ENCODE results near the gene MED20.

Gene MED20

DNA sequence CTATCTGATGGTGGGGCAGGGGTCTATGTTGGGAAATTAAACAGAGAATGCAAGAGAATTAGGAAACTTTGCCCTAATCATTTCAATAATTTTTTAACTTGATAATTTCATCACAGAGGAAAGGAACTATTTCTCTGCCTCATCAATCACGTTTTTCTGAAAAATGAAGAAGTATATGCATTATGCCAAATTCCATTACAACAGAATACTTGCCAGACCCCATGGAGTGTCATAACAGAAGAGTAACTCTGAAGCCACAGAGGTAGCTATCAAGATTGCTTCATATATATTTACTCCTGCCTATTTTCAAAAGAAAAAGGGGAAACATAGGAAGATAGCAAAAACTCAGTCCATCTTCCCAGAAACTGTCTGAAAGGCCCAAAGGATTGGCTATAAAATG is 20.1 kb downstream of the MED20 start:
- no peak for DNase-seq

DNA sequence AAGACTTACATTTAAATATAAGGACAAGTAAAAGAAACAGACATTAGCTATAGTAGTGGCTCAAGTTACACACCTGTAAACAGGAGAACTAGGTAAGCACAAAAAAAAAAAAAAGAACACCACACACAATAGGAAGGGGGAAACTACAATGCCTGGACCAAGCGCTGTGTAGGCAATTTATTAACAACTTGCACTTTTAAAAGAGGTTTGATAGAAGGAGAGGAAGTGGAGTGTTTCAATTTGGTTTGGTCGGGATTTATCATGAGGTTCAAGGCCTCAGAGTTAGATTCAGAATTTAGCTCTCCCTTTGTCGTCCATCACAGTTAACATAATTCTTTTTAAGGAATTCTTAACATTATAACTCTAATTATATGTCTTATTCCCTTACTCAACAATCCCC is 24.7 kb downstream of the MED20 start:
- no peak for DNase-seq

DNA sequence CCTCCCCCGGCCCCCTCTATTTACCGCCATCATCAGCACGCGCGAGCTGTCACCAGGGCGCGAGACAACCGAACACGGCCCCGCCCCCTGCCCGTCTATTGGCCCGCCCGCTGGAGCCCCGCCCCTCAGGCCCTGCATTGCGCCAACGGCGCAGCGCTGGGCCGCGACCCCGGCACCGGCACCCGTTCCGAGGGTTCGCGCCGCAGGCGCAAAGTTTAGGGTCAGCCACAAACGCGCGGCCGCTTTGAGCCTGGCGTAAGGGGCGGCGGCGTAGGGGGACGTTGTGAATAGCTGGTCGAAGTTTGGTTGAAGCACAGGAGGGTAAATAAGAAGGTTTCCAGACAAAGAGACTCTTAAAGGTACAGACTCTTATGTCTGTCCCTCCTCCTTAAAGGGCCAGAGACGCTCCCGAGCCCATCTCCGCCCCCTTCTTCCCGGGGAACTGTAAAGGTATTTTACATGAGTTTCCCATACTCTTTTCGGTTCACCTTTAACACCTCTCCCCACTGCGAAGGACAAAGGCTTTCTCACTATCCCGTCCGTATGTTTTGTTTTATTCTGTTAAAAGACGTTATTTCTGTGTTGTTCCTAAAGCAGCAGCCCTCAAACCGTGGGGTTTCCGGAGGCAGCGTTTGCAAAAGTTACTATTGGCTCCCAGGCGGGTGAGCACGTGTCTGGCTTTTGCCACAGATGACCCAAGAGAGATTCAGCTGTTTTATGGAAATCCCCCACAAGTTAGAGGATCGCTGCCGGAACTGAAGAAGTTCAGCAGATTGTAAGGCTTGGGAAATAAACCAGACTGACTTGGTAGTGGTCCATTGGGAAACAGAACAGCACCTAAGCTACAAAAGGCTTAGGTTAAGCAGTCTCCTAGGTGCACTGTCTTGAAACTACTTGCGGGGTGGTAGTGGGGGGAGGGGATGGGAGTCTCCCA is 25.4 kb downstream of the MED20 start, which contains the start of gene USP49:
Gene USP49, minus strand, starts transcription at position 76 of the 934 bp plus-strand sequence. CDS start 88,392 bp downstream, outside the sequence.
- DNase-seq: peak; percentile 98

DNA sequence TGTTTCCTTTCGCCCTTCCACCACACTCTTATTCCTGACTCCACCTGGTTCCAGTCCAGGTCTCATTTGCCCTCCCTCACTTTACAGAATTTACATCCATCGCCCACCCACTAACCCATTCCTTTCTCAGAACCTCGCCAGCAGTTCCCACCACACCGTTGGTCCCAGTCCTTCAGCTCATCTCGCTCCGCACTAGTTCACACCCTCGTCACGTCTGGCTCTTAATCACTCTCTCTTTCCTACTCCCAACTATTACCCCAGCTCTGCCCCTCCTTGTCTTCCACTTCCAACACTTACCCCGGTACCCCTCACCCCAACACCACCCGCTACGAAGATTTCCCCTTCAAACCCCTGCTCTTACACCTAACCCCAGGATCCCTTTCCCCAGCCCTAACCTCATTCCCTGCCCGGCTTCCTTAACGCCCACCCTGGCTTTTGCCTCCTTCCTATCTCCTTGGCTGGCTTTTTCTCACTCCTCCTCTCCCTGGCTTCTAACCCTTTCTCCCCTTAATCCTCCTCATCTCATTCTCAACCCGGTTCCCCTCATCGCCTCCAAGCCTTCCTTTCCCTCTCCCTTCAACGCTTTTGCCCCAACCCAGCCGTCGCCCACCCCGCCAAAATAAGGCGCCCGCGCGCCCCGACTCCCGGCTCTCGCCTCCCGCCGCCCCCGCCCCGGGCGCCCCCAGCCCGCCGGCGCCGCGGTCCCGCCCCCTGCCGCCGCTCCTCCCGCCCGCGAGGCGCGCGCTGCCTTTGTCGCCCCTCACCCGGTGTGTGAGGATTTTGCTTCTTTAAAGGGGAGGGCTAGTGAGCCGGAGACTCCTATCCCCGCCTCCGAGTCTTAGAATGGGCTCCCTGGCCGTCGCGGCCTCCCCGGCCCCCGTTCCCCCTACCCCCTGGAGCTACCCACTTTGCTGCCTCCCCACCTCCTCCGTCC is 26.3 kb downstream of the MED20 start:
- DNase-seq: peak; percentile 86

DNA sequence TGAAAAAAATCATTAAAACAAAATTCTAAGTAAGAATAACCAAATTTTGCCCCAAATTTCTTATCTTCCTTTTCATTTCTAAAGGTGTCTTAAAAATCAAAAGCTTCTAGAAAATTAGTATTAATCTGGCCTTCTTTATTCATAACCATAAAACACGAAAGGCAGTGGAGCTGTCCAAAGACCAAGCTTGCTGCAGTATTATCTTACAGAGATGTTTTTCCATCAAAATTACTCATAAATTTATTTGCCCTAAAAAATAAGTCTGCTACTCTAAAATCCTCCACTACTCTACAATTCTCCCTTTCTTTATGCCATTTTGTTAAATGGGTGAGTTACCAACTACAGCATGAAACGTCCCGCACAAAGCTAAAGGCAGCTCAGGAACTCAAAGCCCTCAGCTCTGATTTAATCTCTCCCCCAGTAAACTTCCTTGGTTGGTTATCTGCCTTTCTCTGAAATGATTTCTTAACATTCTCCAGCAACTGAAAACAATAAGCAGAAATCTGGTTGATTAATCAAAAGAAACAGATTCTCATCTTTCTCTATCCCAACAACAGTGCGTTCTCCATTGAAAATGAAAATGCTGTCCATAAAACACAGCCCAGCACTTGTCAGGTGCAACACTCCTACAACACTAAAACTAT is 27.9 kb downstream of the MED20 start:
- DNase-seq: peak; percentile 38

DNA sequence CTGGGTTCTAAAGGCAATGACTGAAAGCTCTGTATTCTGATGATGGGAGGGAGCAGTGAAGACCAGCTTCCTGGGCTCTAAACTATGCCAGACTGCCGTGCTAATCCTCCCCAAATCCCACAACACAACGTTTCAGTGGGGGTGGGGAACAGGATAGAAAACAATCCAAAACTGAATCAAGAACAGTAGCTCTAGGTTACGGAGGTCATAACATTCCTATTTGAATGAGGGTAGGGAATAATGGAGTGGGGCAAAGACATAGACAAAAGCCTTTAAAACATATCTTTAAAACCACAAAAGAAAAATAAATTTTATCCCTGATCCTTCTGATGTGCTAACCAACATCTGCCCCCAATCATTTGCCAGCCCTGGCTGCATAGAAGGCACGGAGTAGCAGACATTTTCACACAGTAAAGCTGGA is 33.6 kb downstream of the MED20 start:
- peak; percentile 96 for DNase-seq

DNA sequence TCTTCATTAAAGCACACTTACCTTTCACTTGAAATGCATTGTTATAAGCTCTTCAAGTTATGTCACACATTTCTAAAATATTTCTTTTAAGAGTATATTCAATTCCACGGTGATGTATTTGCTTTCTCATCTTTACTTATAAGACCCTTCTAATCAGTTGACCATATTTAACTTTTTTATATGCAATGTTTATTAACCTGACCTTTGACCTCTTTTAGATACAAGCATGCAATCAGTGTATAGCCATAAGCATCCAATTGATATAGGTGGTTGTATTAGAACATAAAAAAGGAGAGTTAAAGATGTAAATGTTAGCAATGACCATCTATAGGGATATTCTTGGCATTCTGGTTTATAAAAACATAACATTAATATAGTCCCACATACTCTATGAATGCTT is 35.0 kb downstream of the MED20 start:
- no peak for DNase-seq

DNA sequence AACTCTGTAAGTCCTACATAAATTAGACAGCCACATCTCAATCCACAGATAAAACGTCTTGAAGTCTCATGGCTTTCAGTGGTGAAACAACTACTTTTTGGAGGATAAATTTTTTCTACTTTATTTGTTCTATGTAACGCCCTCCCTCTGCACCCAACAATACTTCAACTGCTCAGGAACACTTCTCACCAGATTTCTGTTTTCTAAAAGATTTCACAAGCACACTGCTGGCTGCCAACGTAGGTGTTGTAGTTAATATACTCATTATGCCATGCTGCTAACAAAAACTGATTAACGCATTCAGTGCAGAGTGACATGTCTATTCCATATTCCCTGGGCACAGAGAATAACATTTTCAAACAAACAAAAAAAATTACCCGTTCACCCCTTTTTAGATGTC is 36.0 kb downstream of the MED20 start:
- DNase-seq: no peak

DNA sequence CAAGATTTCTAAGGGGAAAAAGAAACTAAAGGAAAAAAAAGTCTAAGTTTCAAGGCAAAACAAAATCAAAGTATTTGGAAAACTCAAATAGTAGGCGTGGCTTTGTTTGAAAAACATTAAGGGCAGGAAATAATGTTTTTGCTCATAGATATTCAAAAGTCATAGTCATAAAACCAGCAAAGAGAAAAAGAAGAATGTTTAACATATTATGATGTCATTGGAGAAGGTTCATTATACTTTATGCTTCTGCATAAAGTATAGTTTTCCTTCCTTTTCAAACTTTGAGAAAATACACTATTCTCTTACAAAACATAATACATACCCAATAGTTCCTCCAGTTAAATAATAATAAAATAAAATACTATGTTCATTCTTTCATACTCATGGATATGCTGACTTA is 39.4 kb downstream of the MED20 start:
- DNase-seq: no peak

DNA sequence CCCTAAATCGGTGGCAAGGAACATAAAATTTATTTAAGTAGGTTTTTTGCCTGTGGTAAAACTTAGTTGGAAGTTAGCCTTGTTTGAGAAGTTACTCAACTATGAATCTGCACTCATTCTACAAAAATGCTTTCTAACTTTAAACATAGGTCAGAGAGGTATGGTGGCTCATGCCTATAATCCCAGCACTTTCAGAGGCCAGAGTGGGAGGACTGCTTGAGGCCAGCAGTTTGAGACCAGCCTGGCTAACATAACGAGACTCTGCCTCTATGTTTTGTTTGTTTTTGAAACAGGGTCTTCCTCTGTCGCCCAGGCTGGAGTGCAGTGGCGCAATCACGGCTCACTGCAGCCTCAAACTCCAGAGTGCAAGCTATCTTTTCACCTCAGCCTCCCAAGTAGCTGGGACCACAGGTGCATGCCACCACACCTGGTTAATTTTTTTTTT is 42.0 kb downstream of the MED20 start:
- DNase-seq: no peak

DNA sequence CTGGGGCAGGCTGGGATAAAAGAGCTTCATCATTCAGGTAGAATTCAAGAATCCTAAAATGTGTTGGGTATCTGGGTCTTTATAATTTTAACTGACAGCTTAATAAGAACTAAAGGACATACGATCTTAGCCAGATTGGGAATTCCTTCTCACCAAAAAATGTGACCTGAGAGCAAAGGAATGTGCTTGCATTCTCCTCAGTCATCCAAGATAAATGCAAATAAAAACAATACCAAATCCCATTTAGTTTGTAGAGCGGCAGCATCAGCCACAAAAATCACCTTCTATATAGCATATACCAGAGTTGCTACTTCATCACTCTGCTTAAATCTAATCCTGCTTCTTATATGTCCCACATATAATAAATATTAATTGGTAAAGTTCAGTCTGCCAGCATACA is 42.7 kb downstream of the MED20 start:
- DNase-seq: no peak

DNA sequence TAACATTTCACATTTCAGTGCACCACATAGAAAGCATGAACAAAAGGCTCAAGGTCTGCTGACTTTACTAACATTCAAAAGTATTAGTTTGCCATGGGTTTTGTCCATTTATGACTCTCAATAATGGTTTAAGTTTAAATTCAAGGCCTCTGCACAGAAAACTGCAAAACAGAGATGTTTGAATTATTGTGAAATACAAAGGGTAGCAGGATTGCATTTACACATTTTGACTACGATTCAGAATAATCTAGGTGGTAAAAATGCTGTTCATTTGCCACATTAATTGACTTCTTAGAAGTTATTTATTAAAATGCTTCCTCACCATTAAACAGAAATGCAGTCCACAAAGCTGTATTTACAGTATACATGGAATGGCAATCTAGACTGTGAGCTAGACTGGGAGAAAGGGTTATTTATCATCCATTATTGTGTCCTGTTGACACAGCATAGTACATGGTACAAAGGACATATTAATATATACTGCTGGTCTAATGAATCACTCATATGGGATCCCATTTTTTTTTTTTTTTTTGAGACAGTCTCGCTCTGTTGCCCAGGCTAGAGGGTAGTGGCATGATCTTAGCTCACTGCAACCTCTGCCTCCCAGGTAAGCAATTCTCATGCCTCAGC is 43.8 kb downstream of the MED20 start:
- no peak for DNase-seq

DNA sequence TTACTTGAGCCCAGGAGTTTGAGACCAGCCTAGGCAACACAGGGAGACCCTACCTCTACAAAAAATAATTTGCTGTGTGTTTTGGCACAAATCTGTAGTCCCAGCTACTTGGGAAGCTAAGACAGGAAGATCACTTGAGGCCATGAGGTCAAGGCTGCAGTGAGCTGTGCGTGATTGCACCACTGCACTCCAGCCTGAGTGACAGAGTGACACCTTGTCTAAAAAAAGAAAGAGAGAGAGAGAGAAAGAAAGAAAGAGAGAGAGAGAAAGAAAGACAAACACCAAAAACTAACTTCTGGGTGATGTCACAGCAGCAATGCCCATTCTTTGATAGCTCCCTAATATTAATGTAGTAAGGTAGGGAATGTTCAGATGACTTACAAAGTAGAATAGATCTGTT is 46.2 kb downstream of the MED20 start:
- no peak for DNase-seq

DNA sequence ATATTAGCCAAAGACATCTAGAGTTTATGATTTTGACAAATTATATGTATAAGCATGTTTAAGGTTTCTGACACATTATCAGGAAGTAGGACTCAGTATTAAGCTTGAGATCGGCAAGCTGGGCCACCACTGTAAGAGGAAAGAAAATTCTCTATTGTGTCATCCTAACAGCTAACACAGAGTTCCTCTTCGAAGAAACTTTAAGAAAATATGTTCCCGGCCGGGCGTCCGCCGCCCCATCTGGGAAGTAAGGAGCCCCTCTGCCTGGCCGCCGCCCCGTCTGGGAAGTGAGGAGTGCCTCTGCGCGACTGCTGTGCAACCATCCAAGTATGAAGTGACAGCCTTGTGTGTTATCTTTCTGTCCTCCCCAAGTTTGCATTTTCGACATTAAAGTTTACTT is 48.8 kb downstream of the MED20 start:
- DNase-seq: no peak

DNA sequence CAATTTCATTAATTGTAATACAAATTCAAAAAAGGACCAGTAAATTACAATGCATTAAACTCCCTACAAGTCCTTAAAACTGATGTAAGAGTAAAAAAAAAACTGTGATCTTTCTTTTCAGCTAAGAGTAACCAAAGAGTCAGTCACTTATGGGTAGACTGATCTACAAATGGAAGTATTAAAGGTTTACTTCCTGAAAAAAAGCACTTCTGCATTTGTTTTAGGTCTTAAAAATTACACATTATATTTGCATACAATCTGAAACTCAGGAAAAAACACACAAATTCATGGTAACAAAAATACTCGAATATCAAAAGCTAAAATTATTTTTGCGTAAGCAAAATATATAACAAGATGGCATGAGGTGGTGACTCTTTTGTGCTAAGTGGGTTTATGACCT is 49.2 kb downstream of the MED20 start:
- DNase-seq: no peak

DNA sequence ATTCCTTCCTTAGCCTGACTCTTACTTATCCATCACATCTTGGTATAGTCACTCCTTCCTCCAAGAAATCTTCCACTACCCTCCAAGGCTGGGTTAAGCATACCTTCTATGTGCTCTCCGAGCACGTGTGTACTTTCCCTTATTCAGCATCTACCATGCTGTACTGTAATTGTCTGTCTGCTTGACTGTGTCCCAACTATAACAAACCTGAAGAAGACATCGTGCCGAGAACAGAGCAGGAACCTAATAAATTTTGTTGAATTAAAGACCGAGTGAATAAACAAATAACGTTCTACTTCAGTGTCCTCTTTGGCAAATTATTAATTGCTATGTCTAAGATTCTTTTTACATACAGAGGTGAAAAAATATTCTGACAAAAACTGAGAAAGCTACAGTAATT is 61.6 kb downstream of the MED20 start:
- no peak for DNase-seq

DNA sequence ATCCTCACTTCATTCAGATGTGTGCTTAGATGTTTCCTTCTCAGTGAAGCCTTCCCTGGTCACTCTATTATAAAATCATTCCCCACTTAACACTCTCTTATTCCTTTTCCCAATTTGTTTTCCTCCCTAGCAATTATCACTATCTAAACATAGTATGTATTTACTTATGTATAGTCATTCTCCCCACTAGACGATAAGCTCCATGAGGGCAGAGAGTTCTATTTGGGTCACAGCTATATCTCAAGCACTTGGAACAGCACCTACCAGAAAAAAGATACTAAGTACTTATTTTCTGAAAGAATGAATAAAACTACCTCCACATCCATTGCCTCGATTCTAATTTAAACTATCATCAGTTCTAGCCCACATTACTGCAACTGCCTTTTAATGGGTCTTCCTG is 62.2 kb downstream of the MED20 start:
- DNase-seq: no peak

Data from NCI-H82 (cell line).